Stimulated activated CD4-positive, alpha-beta T cell treated with anti-CD3 and anti-CD28 coated beads, Interleukin-15, amount 100 ng/mL, for 24 hours (primary cell): ENCODE measurements around the gene IL20.
A peak's percentile ranks its signal among the peaks of the same experiment; 100 is the strongest.

Source experiments
- DNase-seq: peaks from one replicate; pipeline ENCODE4 v3.0.0-alpha.2; 2020

The IL20 gene

GRCh38 chr1:206882555-206882954, 17.1 kb downstream of the IL20 start:
- DNase-seq: no peak

DNA sequence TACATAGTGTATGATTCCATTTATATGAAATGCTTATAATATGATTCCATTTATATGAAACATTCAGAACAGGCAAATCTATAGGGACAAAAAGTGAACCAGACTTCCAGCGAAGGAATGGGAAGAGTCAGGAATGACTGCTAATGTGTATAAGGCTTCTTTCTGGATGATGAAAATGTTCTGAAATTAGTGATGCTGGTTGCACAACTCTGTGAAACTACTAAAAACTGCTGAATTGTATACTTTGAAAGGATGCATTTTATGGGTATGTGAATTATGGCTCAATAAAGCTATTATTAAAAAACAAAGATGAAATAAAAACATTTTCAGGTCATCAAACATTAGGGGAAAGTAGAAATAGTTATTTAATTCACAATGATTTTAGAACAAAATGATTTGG, 17.7 kb downstream of the IL20 start:
- DNase-seq: no peak

GRCh38 chr1:206883876-206884275, 18.5 kb downstream of the IL20 start:
- no peak for DNase-seq

GRCh38 chr1:206885341-206886060, 20.1 kb downstream of the IL20 start:
- no peak for DNase-seq

DNA sequence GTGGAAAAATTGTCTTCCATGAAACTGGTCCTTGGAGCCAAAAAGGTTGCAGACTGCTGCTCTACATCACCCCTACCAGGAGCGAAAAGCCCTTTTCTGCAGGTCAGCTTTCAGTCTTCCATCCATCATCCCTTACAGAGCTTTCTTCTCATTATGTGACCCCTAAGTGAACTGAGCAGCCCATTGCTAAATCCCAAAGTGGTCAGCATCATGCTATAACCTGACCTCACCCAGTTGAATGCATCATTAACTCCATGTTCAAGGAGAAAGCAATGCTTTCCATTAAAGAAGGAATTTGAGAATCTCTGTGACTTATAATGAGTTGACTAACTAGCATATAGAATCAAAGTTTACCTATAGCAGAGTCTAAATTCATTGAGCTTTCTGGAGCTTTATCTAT, 21.4 kb downstream of the IL20 start:
- no peak for DNase-seq

GRCh38 chr1:206887701-206888100, 22.3 kb downstream of the IL20 start:
- no peak for DNase-seq

- DNase-seq: peak; percentile 42
Measured at GRCh38 chr1:206890125-206891060, 25.0 kb downstream of the IL20 start.

DNA sequence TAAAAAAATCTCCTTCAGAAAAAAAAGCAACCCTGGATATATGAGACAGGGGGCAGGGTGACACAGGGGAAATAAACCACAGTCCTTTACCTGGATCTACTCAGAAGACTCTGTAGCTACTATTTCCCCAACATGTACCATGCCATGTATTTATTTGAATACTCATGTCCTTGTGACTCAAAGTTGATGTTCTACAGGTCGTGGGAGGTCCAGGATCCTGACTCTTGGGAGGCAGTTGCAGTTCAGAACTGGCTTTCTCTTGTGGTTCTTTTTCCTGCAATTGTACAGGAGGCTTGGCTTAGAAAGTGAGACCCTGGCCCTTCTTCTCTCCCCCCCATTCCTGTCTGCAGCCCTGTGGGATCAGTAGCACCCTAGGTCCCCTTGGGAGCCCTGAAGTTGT, 26.0 kb downstream of the IL20 start:
- no peak for DNase-seq

- no peak for DNase-seq
Measured at GRCh38 chr1:206892351-206892984, 27.0 kb downstream of the IL20 start.

DNA sequence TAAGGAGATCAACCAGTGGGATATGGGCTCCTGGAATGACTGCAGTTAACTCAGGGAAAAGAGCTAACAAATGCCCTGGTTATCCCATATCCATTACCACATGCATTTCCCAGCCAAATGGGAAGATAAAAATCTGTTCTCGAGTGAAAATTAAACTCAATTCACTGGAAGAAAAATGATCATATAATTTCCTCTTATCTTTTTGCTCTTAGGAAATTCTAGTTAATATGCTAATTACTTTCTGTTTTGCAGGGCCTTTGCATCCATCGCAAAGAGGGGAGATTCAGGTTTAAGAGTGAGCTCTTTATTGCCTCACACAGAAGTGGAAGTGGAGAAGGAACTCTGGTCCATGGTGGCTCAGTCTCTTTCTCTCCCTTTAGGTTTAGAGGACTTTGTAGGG, 28.0 kb downstream of the IL20 start:
- no peak for DNase-seq

DNA sequence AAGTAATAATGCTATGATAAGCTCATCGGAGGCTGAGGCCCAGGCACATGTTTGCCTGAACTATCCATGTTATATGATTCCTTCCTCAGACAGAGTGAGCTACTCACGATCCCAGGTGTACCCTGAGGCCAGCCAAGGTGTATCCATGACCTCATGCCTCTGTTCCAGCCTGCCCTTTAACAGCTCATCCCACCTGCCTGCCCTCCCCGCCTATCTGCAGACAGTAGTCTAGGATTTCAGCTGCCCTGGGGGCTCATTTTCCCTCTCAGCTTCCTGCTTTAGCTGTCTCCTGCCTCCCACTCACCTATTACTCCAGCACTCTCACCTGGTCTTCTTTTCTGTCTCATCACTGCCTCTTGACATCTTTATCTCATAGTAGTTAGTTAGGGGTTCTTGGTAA, 29.9 kb downstream of the IL20 start:
- no peak for DNase-seq

DNA sequence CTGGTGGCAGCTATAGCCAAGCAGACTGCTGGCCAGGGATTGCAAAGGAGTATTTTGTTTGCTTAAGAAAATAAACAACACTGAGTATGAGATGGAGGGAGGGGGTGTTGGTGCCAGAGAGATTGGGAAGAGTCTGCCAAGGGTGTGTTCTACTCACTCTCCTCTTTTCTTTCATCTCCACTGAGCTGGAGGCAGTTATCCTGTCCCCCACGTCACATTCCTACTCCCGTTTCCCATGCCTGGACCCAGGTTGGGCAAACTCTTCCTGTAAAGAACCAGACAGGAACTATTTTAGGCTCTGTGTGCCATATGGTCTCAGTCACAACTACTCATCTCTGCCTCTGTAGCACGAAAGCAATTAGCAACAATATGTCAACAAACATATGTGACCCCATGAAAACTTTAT, 30.4 kb downstream of the IL20 start:
- DNase-seq: no peak

DNA sequence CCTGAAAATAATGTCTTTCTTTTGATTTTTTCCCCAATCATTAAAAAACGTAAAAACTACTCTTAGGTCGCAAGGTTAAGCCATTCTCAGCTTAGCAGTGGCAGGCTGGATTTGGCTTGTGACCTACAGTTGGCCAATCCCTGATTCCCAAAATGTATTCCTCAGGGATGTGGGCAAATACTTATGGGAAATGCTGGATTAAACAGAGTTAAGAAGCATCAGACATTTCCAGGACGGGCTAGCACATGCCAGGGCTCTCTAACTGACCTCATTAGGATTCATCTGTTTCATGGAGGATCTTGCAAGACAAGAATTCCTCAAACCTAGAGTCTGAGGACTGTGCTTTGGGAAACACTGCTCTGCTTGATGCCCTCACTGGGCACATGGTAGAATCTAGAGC, 30.8 kb downstream of the IL20 start:
- DNase-seq: no peak

DNA sequence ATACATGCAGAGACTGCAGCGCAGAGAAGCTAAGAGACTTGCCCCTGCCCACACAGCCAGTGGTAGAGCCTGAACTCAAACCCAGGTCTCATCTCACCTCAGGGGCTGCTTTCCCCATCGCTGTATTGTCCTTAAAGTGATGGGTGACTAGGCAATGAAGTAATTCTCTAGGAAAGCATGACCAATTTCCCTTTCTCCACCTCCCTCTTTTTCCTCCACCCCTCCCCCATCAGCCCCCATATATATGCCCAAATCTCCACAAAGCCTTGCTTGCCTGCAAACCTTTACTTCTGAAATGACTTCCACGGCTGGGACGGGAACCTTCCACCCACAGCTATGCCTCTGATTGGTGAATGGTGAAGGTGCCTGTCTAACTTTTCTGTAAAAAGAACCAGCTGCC, 31.8 kb downstream of the IL20 start, which contains the start of gene IL24:
TSS of gene IL24 (plus strand) at position 269 of the 400 bp plus-strand sequence. CDS start 390 bp downstream, outside the sequence.
- DNase-seq: peak; percentile 85

- no peak for DNase-seq
Measured at GRCh38 chr1:206898089-206898914, 32.9 kb downstream of the IL20 start.

DNA sequence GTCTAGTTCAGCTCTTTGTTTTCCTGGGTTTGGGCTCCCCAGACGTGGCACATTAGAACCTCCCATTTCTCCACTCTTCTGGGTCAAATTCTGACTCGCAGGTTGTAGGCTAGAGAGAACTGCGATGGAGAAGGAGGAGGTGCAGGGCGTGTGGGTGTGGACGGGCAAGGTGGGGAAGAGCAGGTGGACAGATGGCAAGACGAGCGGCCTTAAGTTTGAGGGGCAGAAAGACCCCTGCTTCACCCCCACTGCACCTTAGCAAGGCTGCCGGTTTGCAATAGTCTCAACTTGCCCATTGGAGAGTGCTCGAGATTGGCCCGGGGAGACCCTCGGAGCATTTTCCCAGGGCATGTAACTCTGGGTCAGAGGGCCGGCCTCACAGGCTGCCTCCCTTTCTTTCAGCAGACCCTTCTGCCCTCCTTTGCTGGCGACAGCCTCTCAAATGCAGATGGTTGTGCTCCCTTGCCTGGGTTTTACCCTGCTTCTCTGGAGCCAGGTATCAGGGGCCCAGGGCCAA, 33.5 kb downstream of the IL20 start:
- DNase-seq: no peak

DNA sequence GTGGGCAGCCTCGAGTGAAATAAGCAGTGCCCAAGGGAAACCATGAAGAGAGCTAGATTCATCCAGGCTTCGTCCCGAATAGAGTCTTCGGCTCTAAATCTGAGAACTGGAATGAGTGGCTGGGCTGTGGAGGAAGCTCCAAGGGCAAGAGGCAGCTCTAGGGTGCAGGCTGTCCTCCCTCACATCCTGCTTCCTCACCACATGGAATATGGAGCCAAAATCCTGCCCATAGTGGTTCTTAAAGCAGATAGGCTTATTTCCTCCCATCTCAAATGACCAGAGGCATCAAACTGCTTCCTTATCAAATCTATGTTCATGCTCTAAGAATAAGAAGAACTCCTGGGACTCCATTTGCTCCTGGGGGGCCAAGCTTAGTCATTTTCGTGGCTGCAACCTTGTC, 34.3 kb downstream of the IL20 start:
- no peak for DNase-seq

DNA sequence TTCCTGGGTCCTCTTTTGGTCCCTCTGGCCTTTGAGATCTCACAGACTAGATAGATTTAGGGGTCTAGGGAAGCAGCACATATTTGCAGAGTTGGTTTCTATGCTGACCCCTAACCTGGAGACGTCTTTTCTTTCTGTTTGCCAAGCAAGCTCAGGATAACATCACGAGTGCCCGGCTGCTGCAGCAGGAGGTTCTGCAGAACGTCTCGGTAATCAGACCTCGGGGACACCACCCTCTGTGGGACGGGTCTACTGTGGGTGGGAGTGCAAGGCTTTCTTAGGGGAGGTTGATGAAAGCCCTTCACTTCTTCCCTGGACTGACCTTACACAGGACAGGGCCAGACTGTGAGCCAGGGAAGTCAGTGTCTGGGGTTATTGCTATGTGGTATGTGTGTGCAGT, 34.7 kb downstream of the IL20 start:
- DNase-seq: no peak

DNA sequence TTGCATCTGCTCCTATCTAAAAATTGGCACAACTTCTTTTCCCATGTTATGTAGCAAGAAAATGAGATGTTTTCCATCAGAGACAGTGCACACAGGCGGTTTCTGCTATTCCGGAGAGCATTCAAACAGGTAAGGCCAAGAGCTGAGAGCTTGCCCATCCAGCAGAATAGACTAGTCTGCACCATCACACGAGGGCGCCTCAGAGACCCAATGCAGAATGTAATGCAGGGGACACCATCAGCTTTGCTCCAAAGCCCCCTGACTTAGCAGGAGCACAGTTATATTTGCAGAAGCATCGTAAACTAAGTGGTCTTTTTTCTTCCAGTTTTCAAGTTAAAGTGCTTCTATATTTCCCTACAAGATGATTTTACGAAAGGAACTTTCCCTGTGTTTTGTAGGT, 36.5 kb downstream of the IL20 start:
- no peak for DNase-seq

- no peak for DNase-seq
Measured at GRCh38 chr1:206902702-206903101, 37.3 kb downstream of the IL20 start.

DNA sequence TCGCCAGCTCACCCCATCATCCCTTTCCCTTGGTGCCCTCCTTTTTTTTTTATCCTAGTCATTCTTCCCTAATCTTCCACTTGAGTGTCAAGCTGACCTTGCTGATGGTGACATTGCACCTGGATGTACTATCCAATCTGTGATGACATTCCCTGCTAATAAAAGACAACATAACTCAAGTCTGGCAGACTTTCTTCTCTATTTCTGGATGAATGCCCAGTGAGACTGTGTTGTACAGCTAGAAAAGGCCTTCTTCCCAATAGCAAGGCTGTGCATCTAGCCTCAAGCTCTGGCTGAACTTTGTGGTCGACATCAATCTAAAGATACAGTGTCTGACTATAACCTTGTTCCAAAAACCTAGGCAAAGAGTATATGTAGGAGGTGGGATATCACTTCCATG, 38.3 kb downstream of the IL20 start:
- no peak for DNase-seq

DNA sequence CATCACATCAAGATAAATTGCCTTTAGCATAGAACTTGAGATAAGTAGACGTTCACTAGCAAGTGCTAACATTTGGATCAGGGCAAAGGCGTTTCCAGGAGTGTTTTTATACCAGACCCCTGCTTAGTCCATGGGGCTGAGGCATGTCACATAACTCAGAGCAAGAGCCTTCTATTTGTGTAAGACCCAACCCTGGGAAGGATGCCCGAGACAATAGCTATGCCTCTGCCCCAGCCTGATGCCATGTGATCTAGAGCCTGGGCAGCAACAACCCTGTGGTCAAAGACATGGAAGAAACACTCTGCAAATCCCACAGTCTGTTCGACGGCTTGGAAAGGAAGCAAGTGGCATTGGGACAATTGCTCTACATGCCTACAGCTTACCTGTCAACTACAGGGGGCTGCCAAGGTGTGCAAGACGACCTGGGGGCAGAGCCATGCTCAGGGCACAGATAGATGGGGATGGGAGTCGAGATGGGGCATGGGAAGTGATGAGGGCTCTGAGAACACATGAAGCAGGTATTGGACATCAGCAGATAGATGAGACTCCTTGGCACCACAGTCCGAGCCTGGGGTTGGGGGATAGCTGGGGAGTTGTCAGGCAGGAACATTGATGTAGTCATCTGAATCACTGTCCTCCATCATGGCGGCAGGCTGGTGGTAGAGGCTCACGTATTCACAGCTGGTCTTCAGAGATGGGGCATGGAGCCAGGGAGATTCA, 39.2 kb downstream of the IL20 start:
- DNase-seq: no peak
